PC-3 (cell line): ENCODE results near the gene AFF3. TPM values are rescaled to one million over a fixed set of nuclear protein-coding genes. Genes with fewer than 3 reads are reported as not detected.

Source experiments
- ATAC-seq: fragments of 200-7000 bp; cut with Tn5 transposase; 2 replicates; pipeline ENCODE4 v1.9.1; 2020; ENCODE audit warnings: mild to moderate bottlenecking, moderate library complexity
- BruUV-seq: library from RNA; stranded (reverse); fragments of 400-500 nt; replicated peaks from 2 replicates; lab custom pipeline; 2021; lab: Mats Ljungman, UMichigan
- CTCF ChIA-PET: fragments of 300-600 bp; sonication (Branson Sonifier 250); formaldehyde crosslinking; loops from one replicate; lab custom pipeline; 2022; ENCODE audit warnings: antibody characterized with exemption; lab: Charles Lee
- POLR2A ChIA-PET: fragments of 300-600 bp; sonication (Branson Sonifier 250); formaldehyde crosslinking; loops from one replicate; lab custom pipeline; 2022; ENCODE audit warnings: antibody characterized with exemption; ENCODE audit not compliant: unreplicated experiment; lab: Charles Lee
- DNase-seq: peaks from one replicate; pipeline ENCODE4 v3.0.0-alpha.2; 2015
- H2AFZ ChIP-seq: fragments of 300-600 bp; sonication (generic); 2 replicates; pipeline ENCODE4 v1.6.0; 2016; ENCODE audit warnings: antibody characterized with exemption, low read length
- H3F3A ChIP-seq: fragments of 300-600 bp; sonication (generic); one replicate; pipeline ENCODE4 v1.6.0; 2017; ENCODE audit warnings: antibody characterized with exemption, low read length, control low read depth, mild to moderate bottlenecking; ENCODE audit not compliant: unreplicated experiment
- H3K27ac ChIP-seq: fragments of 300-600 bp; sonication (generic); 2 replicates; pipeline ENCODE4 v1.5.1; 2016; ENCODE audit warnings: mild to moderate bottlenecking, low read length
- H3K27me3 ChIP-seq: fragments of 300-600 bp; sonication (generic); 2 replicates; pipeline ENCODE4 v1.6.1; 2016; ENCODE audit warnings: low read length, mixed read lengths
- H3K36me3 ChIP-seq: fragments of 300-600 bp; sonication (generic); 2 replicates; pipeline ENCODE4 v1.6.1; 2016; ENCODE audit warnings: low read depth, mixed run types, low read length, mixed read lengths
- H3K4me1 ChIP-seq: fragments of 300-600 bp; sonication (generic); 2 replicates; pipeline ENCODE4 v1.5.1; 2016; ENCODE audit warnings: low read length; ENCODE audit not compliant: insufficient read depth
- H3K4me2 ChIP-seq: fragments of 300-600 bp; sonication (generic); 2 replicates; pipeline ENCODE4 v1.6.0; 2016; ENCODE audit warnings: low read length
- H3K4me3 ChIP-seq: fragments of 300-600 bp; sonication (generic); 2 replicates; pipeline ENCODE4 v1.5.1; 2016; ENCODE audit warnings: mild to moderate bottlenecking, low read length, mixed read lengths
- H3K79me2 ChIP-seq: fragments of 300-600 bp; sonication (generic); 2 replicates; pipeline ENCODE4 v1.6.1; 2017; ENCODE audit warnings: low read length, mixed read lengths
- H3K9ac ChIP-seq: fragments of 300-600 bp; sonication (generic); 2 replicates; pipeline ENCODE4 v1.6.0; 2016; ENCODE audit warnings: mild to moderate bottlenecking, low read length
- H3K9me2 ChIP-seq: fragments of 300-600 bp; sonication (generic); replicated peaks from 2 replicates; pipeline ENCODE4 v1.6.1; 2016; ENCODE audit warnings: mixed run types, low read length, mixed read lengths
- H3K9me3 ChIP-seq: fragments of 300-600 bp; sonication (generic); 2 replicates; pipeline ENCODE4 v1.6.1; 2016; ENCODE audit warnings: low read length, mixed read lengths
- H4K20me1 ChIP-seq: fragments of 300-600 bp; sonication (generic); 2 replicates; pipeline ENCODE4 v1.6.1; 2016; ENCODE audit warnings: low read length, mixed read lengths
- CTCF ChIP-seq: fragments of 300-600 bp; sonication (generic); conservative IDR thresholded peaks from 2 replicates; pipeline ENCODE4 v1.5.1; 2017; ENCODE audit warnings: antibody characterized with exemption, low read depth, mild to moderate bottlenecking, low read length
- EZH2 ChIP-seq: fragments of 300-600 bp; sonication (generic); IDR thresholded peaks from one replicate; pipeline ENCODE4 v1.6.1; 2017; ENCODE audit warnings: antibody characterized with exemption, mild to moderate bottlenecking, low read length; ENCODE audit not compliant: unreplicated experiment
- EZH2phosphoT487 ChIP-seq: fragments of 300-600 bp; sonication (generic); IDR thresholded peaks from 2 replicates; pipeline ENCODE4 v1.6.1; 2018; ENCODE audit warnings: mild to moderate bottlenecking, antibody characterized with exemption, low read length, borderline replicate concordance
- intact Hi-C: fragments of 100-400 bp; cut with micrococcal nuclease; formaldehyde crosslinking; loops from 2 replicates; pipeline ENCODE4 v1.9.0; 2023
- total RNA-seq: library from RNA; depleted of rRNA; stranded (reverse); fragments of >200 nt; gene quantifications from 2 replicates; pipeline ENCODE4 v1.2.3, GENCODE V29; 2014

The AFF3 gene
- total RNA-seq, 1 experiment from 2014 or later = 0.04 TPM

GRCh38 chr2:100121124-100121718 is 21.2 kb downstream of the AFF3 start:
- TF ChIP-seq EZH2phosphoT487 (no peak), EZH2 (no peak)
- no peak overlapping the region for H3K4me2 ChIP-seq

GRCh38 chr2:100119235-100119634 is 23.2 kb downstream of the AFF3 start:
- DNase-seq = no peak
- Histone ChIP-seq H3K27ac (no peak overlapping the region), H3K9ac (no peak overlapping the region), H3F3A (no peaks in the 10 kb centered on the region), H3K9me3 (no peaks in the 10 kb centered on the region), H3K9me2 (no peaks in the 10 kb centered on the region), H3K4me3 (no peak overlapping the region), H3K4me1 (no peaks in the 10 kb centered on the region), H3K27me3 (no peaks in the 10 kb centered on the region), H2AFZ (no peak overlapping the region), H3K36me3 (no peaks in the 10 kb centered on the region), H3K4me2 (no peak overlapping the region), H3K79me2 (no peaks in the 10 kb centered on the region), H4K20me1 (no peaks in the 10 kb centered on the region)
- no TSS peak for BruUV-seq
- no peak for ATAC-seq
- ChIA-PET POLR2A (no interaction called here), CTCF (no interaction called here)
- intact Hi-C loops = no loop called here
- TF ChIP-seq CTCF (no peak), EZH2phosphoT487 (no peak), EZH2 (no peak)

More at GRCh38 chr2:100121124-100121718, 21.2 kb downstream of the AFF3 start:
- H3K9me2 ChIP-seq = no peaks in the 10 kb centered on the region
- no peaks in the 10 kb centered on the region for H3F3A ChIP-seq
- BruUV-seq = no TSS peak
- no peak overlapping the region for H2AFZ ChIP-seq
- ATAC-seq (no peak), DNase-seq (no peak)
- no peak overlapping the region for H3K27ac ChIP-seq
- intact Hi-C loops = no loop called here
- no peak overlapping the region for H3K4me3 ChIP-seq
- no peaks in the 10 kb centered on the region for H3K79me2 ChIP-seq
- POLR2A ChIA-PET = no interaction called here
- no peaks in the 10 kb centered on the region for H3K4me1 ChIP-seq
- H4K20me1 ChIP-seq = no peaks in the 10 kb centered on the region
- CTCF ChIA-PET = no interaction called here
- H3K9me3 ChIP-seq = no peaks in the 10 kb centered on the region
- no peaks in the 10 kb centered on the region for H3K36me3 ChIP-seq
- no peak overlapping the region for H3K9ac ChIP-seq
- H3K27me3 ChIP-seq = no peaks in the 10 kb centered on the region

- CTCF ChIA-PET = no interaction called here
- H3K27me3 ChIP-seq = peaks cover 30% of the 10 kb centered on the region
- no peak overlapping the region for H3K9ac ChIP-seq
- no peaks in the 10 kb centered on the region for H3F3A ChIP-seq
- ATAC-seq (no peak), DNase-seq (no peak)
- no peaks in the 10 kb centered on the region for H3K4me1 ChIP-seq
- H3K79me2 ChIP-seq = no peaks in the 10 kb centered on the region
- H4K20me1 ChIP-seq = no peaks in the 10 kb centered on the region
- H3K27ac ChIP-seq = no peak overlapping the region
- H3K4me2 ChIP-seq = no peak overlapping the region
- no TSS peak for BruUV-seq
- no peaks in the 10 kb centered on the region for H3K9me2 ChIP-seq
- no peaks in the 10 kb centered on the region for H3K9me3 ChIP-seq
- H2AFZ ChIP-seq = no peak overlapping the region
- no peak overlapping the region for H3K4me3 ChIP-seq
- TF ChIP-seq EZH2 (no peak), CTCF (no peak)
- intact Hi-C loops = no loop called here
- no peaks in the 10 kb centered on the region for H3K36me3 ChIP-seq
- POLR2A ChIA-PET = no interaction called here
These were observed 28.4 kb downstream of the AFF3 start for GRCh38 chr2:100113990-100114433.
